Fibroblast of lung (primary cell): ENCODE data around the gene PLCL1. TPM values are rescaled to one million over a fixed set of nuclear protein-coding genes. Genes with fewer than 3 reads are reported as not detected.

Experiments
- DNase-seq, 2 donors: peaks; one replicate each; pipeline versions ENCODE4 v3.0.0 to v3.0.0-alpha.2; 2010; ENCODE audit warnings: low read depth in 2 of 2
- H2AFZ ChIP-seq: 2 replicates; pipeline ENCODE4 v1.5.1; 2012; ENCODE audit warnings: low read length, control low read depth, inconsistent platforms
- H3K27ac ChIP-seq: 2 replicates; pipeline ENCODE4 v1.5.1; 2011; ENCODE audit warnings: low read length, control low read depth; ENCODE audit not compliant: insufficient read depth
- H3K27me3 ChIP-seq: 2 replicates; pipeline ENCODE4 v1.5.1; 2011; ENCODE audit warnings: mild to moderate bottlenecking, low read length; ENCODE audit not compliant: control insufficient read depth, insufficient read depth
- H3K36me3 ChIP-seq: 2 replicates; pipeline ENCODE4 v1.5.1; 2011; ENCODE audit warnings: low read length; ENCODE audit not compliant: control insufficient read depth, insufficient read depth
- H3K4me1 ChIP-seq: 2 replicates; pipeline ENCODE4 v1.5.1; 2011; ENCODE audit warnings: low read length; ENCODE audit not compliant: control insufficient read depth, insufficient read depth; ENCODE audit errors: extremely low read depth
- H3K4me2 ChIP-seq: 2 replicates; pipeline ENCODE4 v1.5.1; 2011; ENCODE audit warnings: low read length, control low read depth; ENCODE audit not compliant: insufficient read depth; ENCODE audit errors: extremely low read depth
- H3K4me3 ChIP-seq, 4 experiments: fragments of 200-600 bp in 1 of 4; sonication (generic) in 1 of 4; replicated peaks in 1 of 4; 2 replicates each; pipeline ENCODE4 v1.5.1; 2011 to 2016; ENCODE audit warnings: low read length in 4 of 4, low read depth in 3 of 4, mild to moderate bottlenecking in 3 of 4, control low read depth in 2 of 4, inconsistent platforms in 1 of 4, mixed read lengths in 1 of 4; ENCODE audit not compliant: insufficient read depth in 1 of 4; ENCODE audit errors: control extremely low read depth in 1 of 4
- H3K79me2 ChIP-seq: 2 replicates; pipeline ENCODE4 v1.5.1; 2012; ENCODE audit warnings: mild to moderate bottlenecking, low read length, inconsistent platforms; ENCODE audit not compliant: control insufficient read depth, insufficient read depth
- H3K9ac ChIP-seq: 2 replicates; pipeline ENCODE4 v1.5.1; 2011; ENCODE audit warnings: mild to moderate bottlenecking, low read length, control low read depth; ENCODE audit not compliant: insufficient read depth
- H3K9me3 ChIP-seq: 2 replicates; pipeline ENCODE4 v1.5.1; 2012; ENCODE audit warnings: low read depth, low read length; ENCODE audit not compliant: control insufficient read depth, insufficient read depth
- H4K20me1 ChIP-seq: 2 replicates; pipeline ENCODE4 v1.5.1; 2011; ENCODE audit warnings: low read length; ENCODE audit not compliant: control insufficient read depth, insufficient read depth; ENCODE audit errors: extremely low read depth
- CTCF ChIP-seq, 2 donors: IDR thresholded peaks in 1 of 2; conservative IDR thresholded peaks in 1 of 2; 1 replicate in 1 of 2; 2 replicates in 1 of 2; pipeline ENCODE4 v1.5.1; 2011 to 2012; ENCODE audit warnings: low read length in 2 of 2, control low read depth in 1 of 2, inconsistent platforms in 1 of 2, low read depth in 1 of 2, mild to moderate bottlenecking in 1 of 2
- EZH2 ChIP-seq: IDR thresholded peaks from 2 replicates; pipeline ENCODE4 v1.5.1; 2012; ENCODE audit warnings: low read length, control low read depth, mild to moderate bottlenecking; ENCODE audit errors: missing control alignments
- polyA plus RNA-seq, 2 donors: library from polyadenylated mRNA; depleted of rRNA in 1 of 2; stranded (reverse) in 1 of 2; unstranded in 1 of 2; fragments of >200 nt; gene quantifications; 2 replicates each; pipeline ENCODE4 v1.2.1, GENCODE V29; 2011 to 2012; ENCODE audit warnings: missing spikeins in 1 of 2
- total RNA-seq: library from RNA; depleted of rRNA; stranded (reverse); fragments of >200 nt; gene quantifications from 2 replicates; pipeline ENCODE4 v1.2.1, GENCODE V29; 2014

Gene PLCL1
- total and polyA plus RNA-seq, 2 donors (not counting 1 experiment from before 2014, with no cell fraction given), result 0.48 to 0.83 TPM

- no peaks in the 10 kb centered on the region for H3K36me3 ChIP-seq
- TF ChIP-seq CTCF (conservative IDR thresholded peaks at IDR 0.05 in 1 of 2, IDR thresholded peaks at IDR 0.05 in 1 of 2; ENCODE audit: low read depth in 1 of 2, low read length in 2 of 2) (no peak), EZH2 (no peak)
- H3K9me3 ChIP-seq, result no peaks in the 10 kb centered on the region
- no peak overlapping the region for H3K4me3 ChIP-seq
- no peaks in the 10 kb centered on the region for H4K20me1 ChIP-seq
- H3K4me2 ChIP-seq, result no peak overlapping the region
- no peak for DNase-seq
- H2AFZ ChIP-seq, result no peak overlapping the region
- H3K27ac ChIP-seq, result no peak overlapping the region
- H3K4me1 ChIP-seq, result no peaks in the 10 kb centered on the region
- no peaks in the 10 kb centered on the region for H3K79me2 ChIP-seq
- H3K27me3 ChIP-seq, result no peaks in the 10 kb centered on the region
- no peak overlapping the region for H3K9ac ChIP-seq
These were observed 276.7 kb downstream of the PLCL1 start for GRCh38 chr2:198080879-198081765.

GRCh38 chr2:198084156-198084555, 279.8 kb downstream of the PLCL1 start:
- no peak for DNase-seq
- H3K4me3 ChIP-seq, result no peak overlapping the region
- H3K27ac ChIP-seq, result no peak overlapping the region
- H3K4me2 ChIP-seq, result no peak overlapping the region
- no peak overlapping the region for H2AFZ ChIP-seq
- no peak overlapping the region for H3K9ac ChIP-seq
- no peaks in the 10 kb centered on the region for H3K36me3 ChIP-seq
- H3K9me3 ChIP-seq, result no peaks in the 10 kb centered on the region
- H3K27me3 ChIP-seq, result no peaks in the 10 kb centered on the region
- no peaks in the 10 kb centered on the region for H4K20me1 ChIP-seq
- H3K4me1 ChIP-seq, result no peaks in the 10 kb centered on the region
- TF ChIP-seq CTCF (conservative IDR thresholded peaks at IDR 0.05 in 1 of 2, IDR thresholded peaks at IDR 0.05 in 1 of 2; ENCODE audit: low read depth in 1 of 2, low read length in 2 of 2) (no peak), EZH2 (no peak)
- H3K79me2 ChIP-seq, result no peaks in the 10 kb centered on the region

GRCh38 chr2:198096002-198096401, 291.6 kb downstream of the PLCL1 start:
- H2AFZ ChIP-seq, result no peak overlapping the region
- no peaks in the 10 kb centered on the region for H3K4me1 ChIP-seq
- H3K9ac ChIP-seq, result no peak overlapping the region
- H3K79me2 ChIP-seq, result no peaks in the 10 kb centered on the region
- no peaks in the 10 kb centered on the region for H3K27me3 ChIP-seq
- no peak overlapping the region for H3K27ac ChIP-seq
- H3K4me3 ChIP-seq, result no peak overlapping the region
- no peaks in the 10 kb centered on the region for H3K36me3 ChIP-seq
- H3K9me3 ChIP-seq, result no peaks in the 10 kb centered on the region
- TF ChIP-seq EZH2, result no peak
- no peak for TF ChIP-seq CTCF (conservative IDR thresholded peaks at IDR 0.05 in 1 of 2, IDR thresholded peaks at IDR 0.05 in 1 of 2; ENCODE audit: low read depth in 1 of 2, low read length in 2 of 2)
- no peak for DNase-seq
- H4K20me1 ChIP-seq, result no peaks in the 10 kb centered on the region
- H3K4me2 ChIP-seq, result no peak overlapping the region
